K562 (cell line): Measurements from ENCODE around the gene DGKZ. TPM values are rescaled to one million over a fixed set of nuclear protein-coding genes. Genes with fewer than 3 reads are reported as not detected.

ENCODE experiments used
- ATAC-seq: fragments of 200-7000 bp; cut with Tn5 transposase; 3 replicates; pipeline ENCODE4 v1.9.1; 2020; ENCODE audit warnings: moderate library complexity
- BruUV-seq: library from RNA; stranded (reverse); fragments of 400-500 nt; replicated peaks from 2 replicates; lab custom pipeline; 2021; lab: Mats Ljungman, UMichigan
- CTCF ChIA-PET: fragments of 300-600 bp; formaldehyde crosslinking; extraction: SDS; loops from one replicate; lab custom pipeline; 2021; ENCODE audit warnings: low intra/inter-chr PET ratio; lab: Yijun Ruan, JAX
- POLR2A ChIA-PET: fragments of 300-600, 350-650 bp; sonication (Branson Sonifier 250); formaldehyde crosslinking; extraction: SDS; loops from one replicate; lab custom pipeline; 2021; ENCODE audit warnings: antibody characterized with exemption, inconsistent platforms; lab: Yijun Ruan, JAX
- DNase-seq, 4 experiments: peaks; one replicate each; pipeline versions ENCODE4 v3.0.0 to v3.0.0-alpha.2; 2011 to 2018; ENCODE audit warnings: low spot score in 3 of 4, mixed read lengths in 3 of 4; ENCODE audit errors: extremely low read depth in 1 of 4
- FAIRE-seq: peaks from 2 replicates; lab custom pipeline; 2011; peaks lifted over from hg19 to GRCh38; lab: Jason Lieb, UNC
- H2AFZ ChIP-seq: 2 replicates; pipeline ENCODE4 v1.6.0; 2011; ENCODE audit warnings: low read depth, low read length, control low read depth, inconsistent platforms
- H3K27ac ChIP-seq: fragments of 200-600 bp; 3 replicates; pipeline ENCODE4 v1.8.0; 2011; ENCODE audit warnings: low read depth, mild to moderate bottlenecking, control low read depth, inconsistent platforms, low read length, moderate library complexity, mixed read lengths; ENCODE audit errors: extremely low read depth
- H3K27me3 ChIP-seq, 2 experiments: fragments of 300-600 bp in 1 of 2; 2 replicates in 1 of 2; 3 replicates in 1 of 2; pipeline versions ENCODE4 v1.6.0 to v1.8.0; 2011; ENCODE audit warnings: inconsistent platforms in 2 of 2, low read length in 2 of 2, mild to moderate bottlenecking in 1 of 2, mixed read lengths in 1 of 2, moderate library complexity in 1 of 2; ENCODE audit not compliant: control insufficient read depth in 2 of 2, insufficient read depth in 2 of 2
- H3K36me3 ChIP-seq: fragments of 300-600 bp; 3 replicates; pipeline ENCODE4 v1.8.0; 2011; ENCODE audit warnings: mild to moderate bottlenecking, low read length, inconsistent platforms; ENCODE audit not compliant: control insufficient read depth, insufficient read depth
- H3K4me1 ChIP-seq, 2 experiments: fragments of 200-600 bp in 1 of 2; replicated peaks in 1 of 2; 2 replicates in 1 of 2; 3 replicates in 1 of 2; pipeline versions ENCODE4 v1.5.1 to v1.8.0; 2011; ENCODE audit warnings: inconsistent platforms in 2 of 2, low read length in 2 of 2, mild to moderate bottlenecking in 1 of 2, mixed read lengths in 1 of 2, moderate library complexity in 1 of 2; ENCODE audit not compliant: control insufficient read depth in 2 of 2, insufficient read depth in 2 of 2
- H3K4me2 ChIP-seq: 2 replicates; pipeline ENCODE4 v1.6.1; 2011; ENCODE audit warnings: low read length, control low read depth, inconsistent platforms, mixed read lengths; ENCODE audit not compliant: insufficient read depth
- H3K4me3 ChIP-seq: fragments of 200-600 bp; sonication (generic), shearing (Covaris generic); 2 replicates; pipeline ENCODE4 v1.5.1; 2016; ENCODE audit warnings: control low read depth, inconsistent platforms
- H3K79me2 ChIP-seq: fragments of 200-600 bp; 3 replicates; pipeline ENCODE4 v1.8.0; 2011; ENCODE audit warnings: low read length, inconsistent platforms; ENCODE audit not compliant: control insufficient read depth, insufficient read depth
- H3K9ac ChIP-seq, 2 experiments: 2 replicates each; pipeline versions ENCODE4 v1.6.0 to v1.6.1; 2011; ENCODE audit warnings: low read depth in 2 of 2, low read length in 2 of 2, control low read depth in 1 of 2, inconsistent platforms in 1 of 2, mild to moderate bottlenecking in 1 of 2, mixed read lengths in 1 of 2; ENCODE audit not compliant: insufficient read depth in 1 of 2
- H3K9me1 ChIP-seq: one replicate; pipeline ENCODE4 v1.6.0; 2011; ENCODE audit warnings: inconsistent platforms, mild to moderate bottlenecking, low read length, moderate library complexity; ENCODE audit not compliant: control insufficient read depth, insufficient read depth
- H3K9me3 ChIP-seq: replicated peaks from 2 replicates; pipeline ENCODE4 v1.5.1; 2011; ENCODE audit warnings: low read depth, low read length, inconsistent platforms; ENCODE audit not compliant: control insufficient read depth, insufficient read depth
- H4K20me1 ChIP-seq: replicated peaks from 2 replicates; pipeline ENCODE4 v1.6.1; 2011; ENCODE audit warnings: low read length, inconsistent platforms, mixed read lengths; ENCODE audit not compliant: control insufficient read depth, insufficient read depth
- CBFA2T3 ChIP-seq: fragments of 450-650 bp; IDR thresholded peaks from 2 replicates; pipeline ENCODE4 v1.6.1; 2017
- CBX1 ChIP-seq: sonication (generic); IDR thresholded peaks from 2 replicates; pipeline ENCODE4 v1.6.1; 2016; ENCODE audit warnings: antibody characterized with exemption, low read depth, mild to moderate bottlenecking
- CREM ChIP-seq: IDR thresholded peaks from 2 replicates; pipeline ENCODE4 v1.6.1; 2014; ENCODE audit warnings: antibody characterized with exemption, low read depth
- HMG20B ChIP-seq: fragments of 250-450 bp; sonication (Bioruptor Pico); IDR thresholded peaks from 2 replicates; pipeline ENCODE4 v1.5.0; 2021; ENCODE audit warnings: mild to moderate bottlenecking
- KDM2B ChIP-seq: fragments of 250-450 bp; sonication (Bioruptor Pico); IDR thresholded peaks from 2 replicates; pipeline ENCODE4 v1.8.0; 2021; ENCODE audit warnings: mild to moderate bottlenecking, moderate library complexity
- KLF10 ChIP-seq: fragments of 250-450 bp; sonication (Bioruptor Pico); IDR thresholded peaks from 2 replicates; pipeline ENCODE4 v1.6.1; 2021; ENCODE audit warnings: matching md5 sums
- MECOM ChIP-seq: fragments of 250-450 bp; sonication (Bioruptor Pico); IDR thresholded peaks from 2 replicates; pipeline ENCODE4 v1.8.0; 2022; ENCODE audit warnings: inconsistent platforms
- MIER1 ChIP-seq: fragments of 450-650 bp; IDR thresholded peaks from 2 replicates; pipeline ENCODE4 v1.6.1; 2016; ENCODE audit warnings: antibody characterized with exemption, mild to moderate bottlenecking, low read depth
- NFYB ChIP-seq: IDR thresholded peaks from 2 replicates; pipeline ENCODE4 v1.6.1; 2011; ENCODE audit warnings: mild to moderate bottlenecking, moderate library complexity; ENCODE audit not compliant: insufficient read length; ENCODE audit errors: extremely low read depth
- PATZ1 ChIP-seq: fragments of 250-450 bp; sonication (Bioruptor Pico); IDR thresholded peaks from 2 replicates; pipeline ENCODE4 v1.5.0; 2020; ENCODE audit warnings: mild to moderate bottlenecking, borderline replicate concordance
- PML ChIP-seq: IDR thresholded peaks from 2 replicates; pipeline ENCODE4 v1.6.1; 2012; ENCODE audit warnings: low read length, inconsistent platforms
- RUNX1 ChIP-seq: sonication (generic); IDR thresholded peaks from 2 replicates; pipeline ENCODE4 v1.6.1; 2016; ENCODE audit warnings: antibody characterized with exemption, low read depth
- SNIP1 ChIP-seq: fragments of 450-650 bp; IDR thresholded peaks from 2 replicates; pipeline ENCODE4 v1.7.1; 2017; ENCODE audit warnings: low read depth, mild to moderate bottlenecking
- ZEB2 ChIP-seq: fragments of 450-650 bp; IDR thresholded peaks from 2 replicates; pipeline ENCODE4 v1.6.1; 2016
- ZKSCAN3 ChIP-seq: fragments of 250-450 bp; sonication (Bioruptor Pico); IDR thresholded peaks from 2 replicates; pipeline ENCODE4 v1.4.0; 2020
- ZNF217 ChIP-seq: sonication (generic); formaldehyde crosslinking; IDR thresholded peaks from 2 replicates; pipeline ENCODE4 v1.8.0; 2022; ENCODE audit warnings: mild to moderate bottlenecking, missing genetic modification reagents
- ZNF668 ChIP-seq: fragments of 250-450 bp; sonication (Bioruptor Pico); IDR thresholded peaks from 2 replicates; pipeline ENCODE4 v1.8.0; 2022; ENCODE audit warnings: mild to moderate bottlenecking, inconsistent platforms
- ZNF778 ChIP-seq: fragments of 450-650 bp; formaldehyde crosslinking; IDR thresholded peaks from 2 replicates; pipeline ENCODE4 v1.4.0; 2020; ENCODE audit warnings: mild to moderate bottlenecking, moderate library complexity
- WGBS: fragments of 100-300 bp; shearing (Covaris generic); methylation state at CpG from one replicate; pipeline ENCODE4 v1.1.6; 2016; ENCODE audit warnings: low coverage, mixed read lengths; ENCODE audit not compliant: insufficient coverage; ENCODE audit errors: missing lambda C conversion rate; 5-methylcytosine and 5-hydroxymethylcytosine counted together
- in situ Hi-C: fragments of 300-500 bp; cut with MboI; formaldehyde crosslinking; loops from 4 replicates; pipeline ENCODE4 v1.15.0; 2018; ENCODE audit warnings: inconsistent platforms, mixed read lengths
- intact Hi-C: fragments of 100-400 bp; cut with micrococcal nuclease; formaldehyde crosslinking; loops from 2 replicates; pipeline ENCODE4 v1.14.2; 2022
- polyA plus RNA-seq, 8 experiments: library from polyadenylated mRNA; depleted of rRNA in 4 of 8; stranded (reverse) in 5 of 8; unstranded in 3 of 8; fragments of >200 nt; fragmentation: Nextera tagmentation in 2 of 8; fragmentation: Illumina TruSeq in 1 of 8; extraction: Ambion mirVana in 2 of 8; extraction: Trizol in 1 of 8; gene quantifications; 2 replicates each; pipeline versions ENCODE4 v1.2.1 to v1.2.3, GENCODE V29; 2011 to 2014; ENCODE audit warnings: inconsistent platforms in 1 of 8, missing spikeins in 1 of 8
- total RNA-seq, 7 experiments: library from RNA; depleted of rRNA in 6 of 7; stranded (reverse); fragments of >200 nt in 6 of 7; fragmentation: Illumina TruSeq in 2 of 7; extraction: Trizol in 2 of 7; gene quantifications; 2 replicates each; pipeline versions ENCODE4 v1.2.1 to v1.2.3, GENCODE V29; 2011 to 2021; ENCODE audit warnings: low replicate concordance in 1 of 7
- TF ChIP-seq, protein P1 (sequence below): fragments of 450-650 bp; formaldehyde crosslinking; IDR thresholded peaks from 2 replicates; pipeline ENCODE4 v1.4.0; 2020; ENCODE audit warnings: mild to moderate bottlenecking, moderate library complexity
- TF ChIP-seq, protein P2 (sequence below): fragments of 450-650 bp; formaldehyde crosslinking; IDR thresholded peaks from 2 replicates; pipeline ENCODE4 v1.4.0; 2020; ENCODE audit warnings: mild to moderate bottlenecking, moderate library complexity

The DGKZ gene
- total and polyA plus RNA-seq, 9 of the 15 experiments (the other 6 are each of a cell fraction or from before 2014, with no cell fraction given), result 0.51 to 100 (median 44.2) TPM

DNA sequence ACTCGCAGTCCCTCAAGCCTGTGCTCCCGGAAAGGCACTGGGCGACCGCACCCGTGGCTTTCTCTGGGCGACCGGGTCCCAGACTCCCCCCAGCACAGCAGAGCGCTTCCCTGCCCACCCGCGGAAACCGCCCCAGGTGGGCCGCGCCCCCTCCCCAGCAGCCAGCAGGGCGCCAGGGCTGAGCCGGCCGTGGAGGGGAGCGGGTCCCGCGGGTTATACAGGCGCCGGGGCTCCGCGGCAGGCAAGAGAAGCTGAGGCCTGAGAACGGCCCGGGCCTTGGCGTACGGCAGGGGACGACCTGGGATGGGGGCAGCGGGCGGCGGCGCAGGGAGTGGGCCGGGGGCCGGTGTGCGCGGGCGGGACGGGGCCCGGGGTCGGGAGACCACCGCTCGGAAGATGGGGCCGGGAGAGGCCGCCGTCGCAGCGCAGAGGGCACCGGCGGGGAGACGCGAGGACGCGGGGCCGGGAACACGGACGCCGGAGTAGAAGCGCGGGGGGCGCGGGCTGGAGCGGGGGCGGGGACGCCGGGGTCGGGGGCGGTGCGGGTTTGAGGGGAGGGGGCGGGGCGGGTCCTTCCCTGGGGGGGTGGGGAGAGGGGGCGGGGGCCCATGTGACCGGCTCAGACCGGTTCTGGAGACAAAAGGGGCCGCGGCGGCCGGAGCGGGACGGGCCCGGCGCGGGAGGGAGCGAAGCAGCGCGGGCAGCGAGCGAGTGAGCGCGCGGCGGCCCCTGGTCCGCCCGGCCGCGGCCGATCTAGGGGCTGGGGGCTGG, 34.0 kb downstream of the DGKZ start, which contains the start of gene MDK:
Gene MDK (plus strand): TSS at position 622 of the 771 bp plus-strand sequence. CDS start 389 bp downstream, outside the sequence.
- WGBS, result 2% methylated on average over 22 of the region's 96 CpGs
- in situ Hi-C loops, result no loop called here
- no peak for TF ChIP-seq ZNF217 (CRISPR knock-in tag)
- no peak for TF ChIP-seq NFYB
- no peak for TF ChIP-seq CBX1
- no peak for TF ChIP-seq PML
- TF ChIP-seq ZEB2, result no peak
- TF ChIP-seq ZNF668 (CRISPR knock-in tag), result no peak
- TF ChIP-seq ZKSCAN3 (CRISPR knock-in tag), result no peak
- TF ChIP-seq MIER1, result no peak
- 0 out of 2 replicates have a peak, but pooled peaks have one; percentile 10 for TF ChIP-seq KDM2B (CRISPR knock-in tag)
- TF ChIP-seq, protein P1, sequence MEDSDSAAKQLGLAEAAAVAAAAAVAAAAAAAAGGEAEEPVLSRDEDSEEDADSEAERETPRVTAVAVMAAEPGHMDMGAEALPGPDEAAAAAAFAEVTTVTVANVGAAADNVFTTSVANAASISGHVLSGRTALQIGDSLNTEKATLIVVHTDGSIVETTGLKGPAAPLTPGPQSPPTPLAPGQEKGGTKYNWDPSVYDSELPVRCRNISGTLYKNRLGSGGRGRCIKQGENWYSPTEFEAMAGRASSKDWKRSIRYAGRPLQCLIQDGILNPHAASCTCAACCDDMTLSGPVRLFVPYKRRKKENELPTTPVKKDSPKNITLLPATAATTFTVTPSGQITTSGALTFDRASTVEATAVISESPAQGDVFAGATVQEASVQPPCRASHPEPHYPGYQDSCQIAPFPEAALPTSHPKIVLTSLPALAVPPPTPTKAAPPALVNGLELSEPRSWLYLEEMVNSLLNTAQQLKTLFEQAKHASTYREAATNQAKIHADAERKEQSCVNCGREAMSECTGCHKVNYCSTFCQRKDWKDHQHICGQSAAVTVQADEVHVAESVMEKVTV (CRISPR knock-in tag), result no peak
- no peak for TF ChIP-seq PATZ1 (CRISPR knock-in tag)
- no peak for TF ChIP-seq RUNX1
- TF ChIP-seq CBFA2T3, result no peak
- TF ChIP-seq SNIP1, result no peak
- no peak for TF ChIP-seq MECOM (CRISPR knock-in tag)
- no peak for TF ChIP-seq KLF10 (CRISPR knock-in tag)
- TF ChIP-seq, protein P2, sequence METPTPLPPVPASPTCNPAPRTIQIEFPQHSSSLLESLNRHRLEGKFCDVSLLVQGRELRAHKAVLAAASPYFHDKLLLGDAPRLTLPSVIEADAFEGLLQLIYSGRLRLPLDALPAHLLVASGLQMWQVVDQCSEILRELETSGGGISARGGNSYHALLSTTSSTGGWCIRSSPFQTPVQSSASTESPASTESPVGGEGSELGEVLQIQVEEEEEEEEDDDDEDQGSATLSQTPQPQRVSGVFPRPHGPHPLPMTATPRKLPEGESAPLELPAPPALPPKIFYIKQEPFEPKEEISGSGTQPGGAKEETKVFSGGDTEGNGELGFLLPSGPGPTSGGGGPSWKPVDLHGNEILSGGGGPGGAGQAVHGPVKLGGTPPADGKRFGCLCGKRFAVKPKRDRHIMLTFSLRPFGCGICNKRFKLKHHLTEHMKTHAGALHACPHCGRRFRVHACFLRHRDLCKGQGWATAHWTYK (CRISPR knock-in tag), result no peak; the same call in 1 of the 2 replicates
- TF ChIP-seq HMG20B, result no peak
- TF ChIP-seq ZNF778, result no peak
- no peak; the same call in 1 of the 2 replicates for TF ChIP-seq CREM

More for the DNA sequence above, 34.0 kb downstream of the DGKZ start, which contains the start of gene MDK:
- peak within 1 kb of the TSS; percentile 87 to 98 for H3K9ac ChIP-seq
- peaks cover 7% of the 10 kb centered on the region for H3K9me1 ChIP-seq
- intact Hi-C loops, result loop anchor here (2.0 to 5.0 kb wide), 2 partner anchors 28 to 134 kb away; no protein-coding TSS in a partner anchor
- no peaks in the 10 kb centered on the region; the same call in 1 of the 2 replicates for H4K20me1 ChIP-seq
- H2AFZ ChIP-seq, result peak within 1 kb of the TSS; percentile 82
- peak within 1 kb of the TSS; percentile 96 for H3K27ac ChIP-seq
- ATAC-seq (peak; percentile 50), DNase-seq (peak; percentile 78 to 92 (median 90)), FAIRE-seq (no peak)
- no TSS peak for BruUV-seq
- peaks cover 25 to 73% of the 10 kb centered on the region in 2 experiments for H3K4me1 ChIP-seq
- H3K9me3 ChIP-seq, result no peaks in the 10 kb centered on the region
- peaks cover 45% of the 10 kb centered on the region; the same call in 2 of the 3 replicates for H3K36me3 ChIP-seq
- peak within 1 kb of the TSS; percentile 81 for H3K4me2 ChIP-seq
- H3K79me2 ChIP-seq, result peaks cover 16% of the 10 kb centered on the region
- POLR2A ChIA-PET, result interaction anchor here (0.6 to 1.4 kb wide), 4 partner anchors 10 to 1026 kb away, joined by 3 to 4 read pairs (median 3); partner anchors contain the start of gene CHRM4
- CTCF ChIA-PET, result interaction anchor here (0.6 kb wide), 1 partner anchor 719 kb away, joined by 5 read pairs; no protein-coding TSS in a partner anchor
- H3K4me3 ChIP-seq, result peak within 1 kb of the TSS; percentile 75
- H3K27me3 ChIP-seq, result no peaks in the 10 kb centered on the region
